ENCODE measurements around the gene SEMA3F. TPM values are rescaled to one million over a fixed set of nuclear protein-coding genes. Genes with fewer than 3 reads are reported as not detected.

The SEMA3F gene
- total RNA-seq, 5 donors from 2014 or later (not counting 1 experiment from before 2014, with no cell fraction given), result 0.32 to 0.46 (median 0.36) TPM; not detected in 1

GRCh38 chr3:50158530-50159146, 3.5 kb downstream of the SEMA3F start:
- Mint-ChIP-seq H3K36me3 (no peaks in the 10 kb centered on the region), H3K27ac (no peak overlapping the region), H3K4me1 (peaks cover 9 to 12% (median 12%) of the 10 kb centered on the region in 3 donors), H3K4me3 (no peak overlapping the region), H3K27me3 (peaks cover 20 to 31% of the 10 kb centered on the region in 2 donors), H3K9me3 (no peaks in the 10 kb centered on the region)
- 81% methylated on average over 6 of the region's 10 CpGs for WGBS (ENCODE audit: insufficient coverage)
- peaks cover 0 to 21% of the 10 kb centered on the region in 2 experiments for H3K4me1 ChIP-seq (ENCODE audit: control insufficient read depth in 1 of 2, extremely low read depth in 1 of 2, insufficient read depth in 2 of 2, low read length in 2 of 2)
- no peaks in the 10 kb centered on the region for H3K9me3 ChIP-seq
- DNase-seq (no peak), ATAC-seq (replicated peaks in 1 of 4) (no peak)
- H3K4me3 ChIP-seq (ENCODE audit: control insufficient read depth in 1 of 2, extremely low read depth in 1 of 2, low read length in 1 of 2), result no peak overlapping the region
- H3K36me3 ChIP-seq (ENCODE audit: control insufficient read depth in 2 of 2, extremely low read depth in 1 of 2, insufficient read depth in 1 of 2, low read length in 1 of 2), result no peaks in the 10 kb centered on the region
- peaks cover 0 to 45% of the 10 kb centered on the region in 2 experiments for H3K27me3 ChIP-seq (replicated peaks in 1 of 2; ENCODE audit: control insufficient read depth in 2 of 2, extremely low read depth in 1 of 2, insufficient read depth in 2 of 2, low read length in 1 of 2)
- no peak overlapping the region for H3K27ac ChIP-seq (ENCODE audit: low read length)
- CTCF ChIA-PET, result no interaction called here
- POLR2A ChIA-PET, result no interaction called here

GRCh38 chr3:50160561-50160983, 5.4 kb downstream of the SEMA3F start:
- Histone ChIP-seq H3K4me1 (ENCODE audit: control insufficient read depth in 1 of 2, extremely low read depth in 1 of 2, insufficient read depth in 2 of 2, low read length in 2 of 2) (peaks cover 0 to 12% of the 10 kb centered on the region in 2 experiments), H3K4me3 (ENCODE audit: control insufficient read depth in 1 of 2, extremely low read depth in 1 of 2, low read length in 1 of 2) (no peak overlapping the region), H3K27me3 (replicated peaks in 1 of 2; ENCODE audit: control insufficient read depth in 2 of 2, extremely low read depth in 1 of 2, insufficient read depth in 2 of 2, low read length in 1 of 2) (peaks cover 0 to 34% of the 10 kb centered on the region in 2 experiments), H3K36me3 (ENCODE audit: control insufficient read depth in 2 of 2, extremely low read depth in 1 of 2, insufficient read depth in 1 of 2, low read length in 1 of 2) (no peaks in the 10 kb centered on the region), H3K27ac (ENCODE audit: low read length) (no peak overlapping the region), H3K9me3 (no peaks in the 10 kb centered on the region)
- WGBS (ENCODE audit: insufficient coverage), result no CpG with 5 or more reads among the region's 7 CpGs
- no peak for ATAC-seq (replicated peaks in 1 of 4)
- H3K9me3 Mint-ChIP-seq, result no peaks in the 10 kb centered on the region
- H3K4me3 Mint-ChIP-seq, result no peak overlapping the region
- ChIA-PET CTCF (no interaction called here), POLR2A (no interaction called here)
- H3K4me1 Mint-ChIP-seq, result peaks cover 5 to 7% (median 6%) of the 10 kb centered on the region in 3 donors
- no peak for DNase-seq
- peaks cover 11 to 23% of the 10 kb centered on the region in 2 donors for H3K27me3 Mint-ChIP-seq
- H3K36me3 Mint-ChIP-seq, result no peaks in the 10 kb centered on the region
- no peak overlapping the region for H3K27ac Mint-ChIP-seq

- ChIA-PET CTCF (no interaction called here), POLR2A (no interaction called here)
- DNase-seq (no peak), ATAC-seq (replicated peaks in 1 of 4) (no peak)
- WGBS (ENCODE audit: insufficient coverage), result 88% methylated on average over 13 of the region's 13 CpGs
- H3K27ac Mint-ChIP-seq, result no peak overlapping the region
- H3K36me3 Mint-ChIP-seq, result no peaks in the 10 kb centered on the region
- Histone ChIP-seq H3K36me3 (ENCODE audit: control insufficient read depth in 2 of 2, extremely low read depth in 1 of 2, insufficient read depth in 1 of 2, low read length in 1 of 2) (no peaks in the 10 kb centered on the region), H3K9me3 (no peaks in the 10 kb centered on the region), H3K4me1 (ENCODE audit: control insufficient read depth in 1 of 2, extremely low read depth in 1 of 2, insufficient read depth in 2 of 2, low read length in 2 of 2) (peaks cover 0 to 5% of the 10 kb centered on the region in 2 experiments), H3K4me3 (ENCODE audit: control insufficient read depth in 1 of 2, extremely low read depth in 1 of 2, low read length in 1 of 2) (no peak overlapping the region), H3K27me3 (replicated peaks in 1 of 2; ENCODE audit: control insufficient read depth in 2 of 2, extremely low read depth in 1 of 2, insufficient read depth in 2 of 2, low read length in 1 of 2) (peaks cover 0 to 28% of the 10 kb centered on the region in 2 experiments), H3K27ac (ENCODE audit: low read length) (no peak overlapping the region)
- no peak overlapping the region for H3K4me3 Mint-ChIP-seq
- H3K9me3 Mint-ChIP-seq, result no peaks in the 10 kb centered on the region
- peaks cover 5 to 16% of the 10 kb centered on the region in 2 donors for H3K27me3 Mint-ChIP-seq
- H3K4me1 Mint-ChIP-seq, result no peaks in the 10 kb centered on the region
These were observed 6.2 kb downstream of the SEMA3F start for GRCh38 chr3:50161320-50161719.

GRCh38 chr3:50162034-50162883, 7.1 kb downstream of the SEMA3F start:
- no peaks in the 10 kb centered on the region for H3K36me3 Mint-ChIP-seq
- Histone ChIP-seq H3K36me3 (ENCODE audit: control insufficient read depth in 2 of 2, extremely low read depth in 1 of 2, insufficient read depth in 1 of 2, low read length in 1 of 2) (no peaks in the 10 kb centered on the region), H3K9me3 (no peaks in the 10 kb centered on the region), H3K4me3 (ENCODE audit: control insufficient read depth in 1 of 2, extremely low read depth in 1 of 2, low read length in 1 of 2) (no peak overlapping the region), H3K27ac (ENCODE audit: low read length) (no peak overlapping the region), H3K4me1 (ENCODE audit: control insufficient read depth in 1 of 2, extremely low read depth in 1 of 2, insufficient read depth in 2 of 2, low read length in 2 of 2) (no peaks in the 10 kb centered on the region), H3K27me3 (replicated peaks in 1 of 2; ENCODE audit: control insufficient read depth in 2 of 2, extremely low read depth in 1 of 2, insufficient read depth in 2 of 2, low read length in 1 of 2) (peaks cover 0 to 22% of the 10 kb centered on the region in 2 experiments)
- no peak overlapping the region for H3K27ac Mint-ChIP-seq
- H3K4me3 Mint-ChIP-seq, result no peak overlapping the region
- H3K4me1 Mint-ChIP-seq, result no peaks in the 10 kb centered on the region
- no peak for ATAC-seq (replicated peaks in 1 of 4)
- ChIA-PET CTCF (no interaction called here), POLR2A (no interaction called here)
- H3K9me3 Mint-ChIP-seq, result no peaks in the 10 kb centered on the region
- DNase-seq, result no peak
- peaks cover 4 to 11% of the 10 kb centered on the region in 2 donors for H3K27me3 Mint-ChIP-seq
- 89% methylated on average over 4 of the region's 5 CpGs for WGBS (ENCODE audit: insufficient coverage)

GRCh38 chr3:50163572-50164455, 8.7 kb downstream of the SEMA3F start:
- no peak overlapping the region for H3K4me3 Mint-ChIP-seq
- 77% methylated on average over 3 of the region's 8 CpGs for WGBS (ENCODE audit: insufficient coverage)
- peaks cover 0 to 6% of the 10 kb centered on the region in 2 donors for H3K27me3 Mint-ChIP-seq
- Histone ChIP-seq H3K4me3 (ENCODE audit: control insufficient read depth in 1 of 2, extremely low read depth in 1 of 2, low read length in 1 of 2) (no peak overlapping the region), H3K27me3 (replicated peaks in 1 of 2; ENCODE audit: control insufficient read depth in 2 of 2, extremely low read depth in 1 of 2, insufficient read depth in 2 of 2, low read length in 1 of 2) (peaks cover 0 to 16% of the 10 kb centered on the region in 2 experiments), H3K36me3 (ENCODE audit: control insufficient read depth in 2 of 2, extremely low read depth in 1 of 2, insufficient read depth in 1 of 2, low read length in 1 of 2) (no peaks in the 10 kb centered on the region), H3K27ac (ENCODE audit: low read length) (no peak overlapping the region), H3K9me3 (no peaks in the 10 kb centered on the region), H3K4me1 (ENCODE audit: control insufficient read depth in 1 of 2, extremely low read depth in 1 of 2, insufficient read depth in 2 of 2, low read length in 2 of 2) (no peaks in the 10 kb centered on the region)
- H3K9me3 Mint-ChIP-seq, result no peaks in the 10 kb centered on the region
- DNase-seq (no peak), ATAC-seq (replicated peaks in 1 of 4) (no peak)
- no peaks in the 10 kb centered on the region for H3K36me3 Mint-ChIP-seq
- ChIA-PET CTCF (no interaction called here), POLR2A (no interaction called here)
- no peaks in the 10 kb centered on the region for H3K4me1 Mint-ChIP-seq
- H3K27ac Mint-ChIP-seq, result no peak overlapping the region

GRCh38 chr3:50164481-50164880, 9.4 kb downstream of the SEMA3F start:
- Histone ChIP-seq H3K27ac (ENCODE audit: low read length) (no peak overlapping the region), H3K4me3 (ENCODE audit: control insufficient read depth in 1 of 2, extremely low read depth in 1 of 2, low read length in 1 of 2) (no peak overlapping the region), H3K27me3 (replicated peaks in 1 of 2; ENCODE audit: control insufficient read depth in 2 of 2, extremely low read depth in 1 of 2, insufficient read depth in 2 of 2, low read length in 1 of 2) (peaks cover 0 to 23% of the 10 kb centered on the region in 2 experiments), H3K36me3 (ENCODE audit: control insufficient read depth in 2 of 2, extremely low read depth in 1 of 2, insufficient read depth in 1 of 2, low read length in 1 of 2) (no peaks in the 10 kb centered on the region), H3K4me1 (ENCODE audit: control insufficient read depth in 1 of 2, extremely low read depth in 1 of 2, insufficient read depth in 2 of 2, low read length in 2 of 2) (no peaks in the 10 kb centered on the region), H3K9me3 (no peaks in the 10 kb centered on the region)
- Mint-ChIP-seq H3K4me3 (no peak overlapping the region), H3K9me3 (no peaks in the 10 kb centered on the region), H3K4me1 (no peaks in the 10 kb centered on the region), H3K27me3 (peaks cover 0 to 4% of the 10 kb centered on the region in 2 donors), H3K27ac (no peak overlapping the region), H3K36me3 (no peaks in the 10 kb centered on the region)
- DNase-seq (no peak), ATAC-seq (replicated peaks in 1 of 4) (no peak)
- no CpG with 5 or more reads among the region's 1 CpG for WGBS (ENCODE audit: insufficient coverage)
- POLR2A ChIA-PET, result no interaction called here
- CTCF ChIA-PET, result no interaction called here
